GM23248 (cell line): Measurements from ENCODE around the gene CTNNA3. TPM values are rescaled to one million over a fixed set of nuclear protein-coding genes. Genes with fewer than 3 reads are reported as not detected.

Source experiments
- DNase-seq: peaks from one replicate; pipeline ENCODE4 v3.0.0-alpha.2; 2015
- H2AFZ ChIP-seq: fragments of 200-600 bp; sonication (generic); 2 replicates; pipeline ENCODE4 v1.6.1; 2016; ENCODE audit warnings: antibody characterized with exemption
- H3F3A ChIP-seq: fragments of 200-600 bp; sonication (generic); 2 replicates; pipeline ENCODE4 v1.6.1; 2016; ENCODE audit warnings: mild to moderate bottlenecking, antibody characterized with exemption, mixed run types; ENCODE audit not compliant: insufficient read depth
- H3K27ac ChIP-seq: fragments of 200-600 bp; sonication (generic); 2 replicates; pipeline ENCODE4 v1.5.1; 2016; ENCODE audit warnings: mild to moderate bottlenecking
- H3K27me3 ChIP-seq: fragments of 200-600 bp; sonication (generic); replicated peaks from 2 replicates; pipeline ENCODE4 v1.6.1; 2016; ENCODE audit warnings: mild to moderate bottlenecking; ENCODE audit not compliant: insufficient read depth
- H3K36me3 ChIP-seq: fragments of 200-600 bp; sonication (generic); 2 replicates; pipeline ENCODE4 v1.6.1; 2016; ENCODE audit warnings: low read depth, mild to moderate bottlenecking
- H3K4me1 ChIP-seq: fragments of 200-600 bp; sonication (generic); 2 replicates; pipeline ENCODE4 v1.6.1; 2016; ENCODE audit warnings: mild to moderate bottlenecking; ENCODE audit not compliant: insufficient read depth
- H3K4me2 ChIP-seq: fragments of 200-600 bp; sonication (generic); one replicate; pipeline ENCODE4 v1.6.1; 2016; ENCODE audit warnings: mild to moderate bottlenecking; ENCODE audit not compliant: unreplicated experiment
- H3K4me3 ChIP-seq: fragments of 200-600 bp; sonication (generic); 2 replicates; pipeline ENCODE4 v1.5.1; 2016; ENCODE audit warnings: mild to moderate bottlenecking
- H3K79me2 ChIP-seq: fragments of 200-600 bp; sonication (generic); 2 replicates; pipeline ENCODE4 v1.6.1; 2016; ENCODE audit warnings: mild to moderate bottlenecking; ENCODE audit not compliant: insufficient read depth
- H3K9ac ChIP-seq: fragments of 200-600 bp; sonication (generic); 2 replicates; pipeline ENCODE4 v1.6.1; 2016; ENCODE audit warnings: mild to moderate bottlenecking
- H3K9me2 ChIP-seq: fragments of 200-600 bp; sonication (generic); 2 replicates; pipeline ENCODE4 v1.6.1; 2016; ENCODE audit warnings: mixed run types, mild to moderate bottlenecking, moderate library complexity; ENCODE audit not compliant: insufficient read depth
- H3K9me3 ChIP-seq: fragments of 200-600 bp; sonication (generic); one replicate; pipeline ENCODE4 v1.6.1; 2017; ENCODE audit warnings: low read depth
- H4K20me1 ChIP-seq: fragments of 200-600 bp; sonication (generic); 2 replicates; pipeline ENCODE4 v1.6.0; 2016; ENCODE audit not compliant: insufficient read depth
- EZH2 ChIP-seq: fragments of 200-600 bp; sonication (generic); IDR thresholded peaks from 2 replicates; pipeline ENCODE4 v1.6.1; 2018; ENCODE audit warnings: antibody characterized with exemption, mild to moderate bottlenecking; ENCODE audit not compliant: insufficient read depth, poor library complexity, severe bottlenecking
- EZH2phosphoT487 ChIP-seq: fragments of 200-600 bp; sonication (generic); IDR thresholded peaks from 2 replicates; pipeline ENCODE4 v1.6.1; 2018; ENCODE audit warnings: antibody characterized with exemption, moderate library complexity, mild to moderate bottlenecking, low read depth; ENCODE audit not compliant: insufficient read depth
- WGBS, 2 experiments: methylation state at CpG; one replicate each; pipeline ENCODE4 v1.1.6; 2015 to 2017; ENCODE audit warnings: low lambda C conversion rate in 2 of 2, low coverage in 1 of 2; ENCODE audit errors: missing lambda C conversion rate in 2 of 2; 5-methylcytosine and 5-hydroxymethylcytosine counted together
- in situ Hi-C: fragments of 300-500 bp; cut with MboI; formaldehyde crosslinking; loops from 2 replicates; pipeline ENCODE4 v1.15.0; 2020
- polyA plus RNA-seq: library from polyadenylated mRNA; unstranded; fragments of >200 nt; fragmentation: Nextera tagmentation; extraction: Ambion mirVana; gene quantifications from 2 replicates; pipeline ENCODE4 v1.2.1, GENCODE V29; 2016
- total RNA-seq: library from RNA; depleted of rRNA; stranded (reverse); fragments of >200 nt; shearing (Covaris generic); gene quantifications from 2 replicates; pipeline ENCODE4 v1.2.3, GENCODE V29; 2014

CTNNA3 gene
- total and polyA plus RNA-seq, 2 experiments from 2014 or later = not detected

GRCh38 chr10:66983475-66983818 lies 712.5 kb downstream of the CTNNA3 start:
- Histone ChIP-seq H3K9ac (no peak overlapping the region), H3K27me3 (no peaks in the 10 kb centered on the region), H3K4me1 (no peaks in the 10 kb centered on the region), H2AFZ (no peak overlapping the region), H3F3A (no peaks in the 10 kb centered on the region), H3K9me2 (no peaks in the 10 kb centered on the region), H3K9me3 (no peaks in the 10 kb centered on the region), H3K79me2 (no peaks in the 10 kb centered on the region), H3K27ac (no peak overlapping the region), H3K36me3 (no peaks in the 10 kb centered on the region), H4K20me1 (no peaks in the 10 kb centered on the region), H3K4me3 (no peak overlapping the region), H3K4me2 (no peak overlapping the region)
- in situ Hi-C loops = no loop called here
- no peak for DNase-seq
- TF ChIP-seq EZH2phosphoT487 (no peak), EZH2 (no peak)

- no peaks in the 10 kb centered on the region for H3K36me3 ChIP-seq
- H2AFZ ChIP-seq = no peak overlapping the region
- no peak overlapping the region for H3K4me2 ChIP-seq
- no peaks in the 10 kb centered on the region for H3F3A ChIP-seq
- in situ Hi-C loops = no loop called here
- WGBS, 2 experiments = 14 to 19% methylated on average over 6 of the region's 6 CpGs
- no peaks in the 10 kb centered on the region for H3K9me3 ChIP-seq
- DNase-seq = no peak
- no peaks in the 10 kb centered on the region for H3K4me1 ChIP-seq
- no peak overlapping the region for H3K9ac ChIP-seq
- no peak overlapping the region for H3K4me3 ChIP-seq
- H3K79me2 ChIP-seq = no peaks in the 10 kb centered on the region
- TF ChIP-seq EZH2phosphoT487 (no peak), EZH2 (no peak)
- no peaks in the 10 kb centered on the region for H3K27me3 ChIP-seq
- no peak overlapping the region for H3K27ac ChIP-seq
- no peaks in the 10 kb centered on the region for H3K9me2 ChIP-seq
- no peaks in the 10 kb centered on the region for H4K20me1 ChIP-seq
Measured at GRCh38 chr10:66982792-66983474, 713.1 kb downstream of the CTNNA3 start.

- H2AFZ ChIP-seq = no peak overlapping the region
- no peak overlapping the region for H3K9ac ChIP-seq
- DNase-seq = no peak
- no peaks in the 10 kb centered on the region for H3K9me3 ChIP-seq
- H3K27me3 ChIP-seq = no peaks in the 10 kb centered on the region
- no peaks in the 10 kb centered on the region for H3K9me2 ChIP-seq
- 0 to 3% methylated on average over 1 of the region's 1 CpG for WGBS, 2 experiments
- in situ Hi-C loops = no loop called here
- H3K27ac ChIP-seq = no peak overlapping the region
- H4K20me1 ChIP-seq = no peaks in the 10 kb centered on the region
- no peaks in the 10 kb centered on the region for H3F3A ChIP-seq
- H3K79me2 ChIP-seq = no peaks in the 10 kb centered on the region
- H3K4me1 ChIP-seq = no peaks in the 10 kb centered on the region
- H3K36me3 ChIP-seq = no peaks in the 10 kb centered on the region
- no peak overlapping the region for H3K4me3 ChIP-seq
- TF ChIP-seq EZH2 = no peak
- TF ChIP-seq EZH2phosphoT487 = no peak
- no peak overlapping the region for H3K4me2 ChIP-seq
Measured at GRCh38 chr10:66982053-66982420, 714.0 kb downstream of the CTNNA3 start.

- no peak overlapping the region for H3K4me2 ChIP-seq
- H3K4me3 ChIP-seq = no peak overlapping the region
- no peaks in the 10 kb centered on the region for H4K20me1 ChIP-seq
- DNase-seq = no peak
- no peaks in the 10 kb centered on the region for H3K27me3 ChIP-seq
- H3K9ac ChIP-seq = no peak overlapping the region
- no peaks in the 10 kb centered on the region for H3K4me1 ChIP-seq
- H3K36me3 ChIP-seq = no peaks in the 10 kb centered on the region
- H3K9me3 ChIP-seq = no peaks in the 10 kb centered on the region
- in situ Hi-C loops = no loop called here
- no peak overlapping the region for H3K27ac ChIP-seq
- 4 to 6% methylated on average over 3 of the region's 3 CpGs for WGBS, 2 experiments
- H2AFZ ChIP-seq = no peak overlapping the region
- no peaks in the 10 kb centered on the region for H3F3A ChIP-seq
- no peaks in the 10 kb centered on the region for H3K79me2 ChIP-seq
- H3K9me2 ChIP-seq = no peaks in the 10 kb centered on the region
- TF ChIP-seq EZH2 (no peak), EZH2phosphoT487 (no peak)
Measured at GRCh38 chr10:66981361-66982052, 714.5 kb downstream of the CTNNA3 start.
